Upper lobe of left lung (tissue), 6 donors: ENCODE results near the gene CDC16. TPM values are rescaled to one million over a fixed set of nuclear protein-coding genes. Genes with fewer than 3 reads are reported as not detected.
A peak's percentile ranks its signal among the peaks of the same experiment; 100 is the strongest.

Source experiments
- ATAC-seq, 2 donors: fragments of 200-7000 bp; cut with Tn5 transposase; one replicate each; pipeline ENCODE4 v1.9.1; 2022; ENCODE audit warnings: mild to moderate bottlenecking in 2 of 2, moderate library complexity in 2 of 2; ENCODE audit not compliant: low FRiP score in 2 of 2
- DNase-seq, 2 donors: peaks; one replicate each; pipeline ENCODE4 v3.0.0-alpha.2; 2019 to 2020
- H3K27ac ChIP-seq, 4 donors: fragments of 200-600 bp; sonication (generic); one replicate each; pipeline ENCODE4 v1.5.1; 2016 to 2019
- H3K27me3 ChIP-seq, 4 donors: fragments of 200-600 bp; sonication (generic); one replicate each; pipeline ENCODE4 v1.5.1; 2017 to 2019
- H3K36me3 ChIP-seq, 4 donors: fragments of 200-600 bp; sonication (generic); one replicate each; pipeline ENCODE4 v1.5.1; 2016 to 2019
- H3K4me1 ChIP-seq, 4 donors: fragments of 200-600 bp; sonication (generic); one replicate each; pipeline ENCODE4 v1.5.1; 2018 to 2019
- H3K4me3 ChIP-seq, 4 donors: fragments of 200-600 bp; sonication (generic); one replicate each; pipeline ENCODE4 v1.5.1; 2017 to 2019; ENCODE audit warnings: mild to moderate bottlenecking in 2 of 4, moderate library complexity in 1 of 4
- H3K9me3 ChIP-seq, 4 donors: fragments of 200-600 bp; sonication (generic); one replicate each; pipeline ENCODE4 v1.5.1; 2018 to 2019
- CTCF ChIP-seq, 6 experiments: fragments of 450-650 bp in 4 of 6; fragments of 200-600 bp in 2 of 6; sonication (generic) in 2 of 6; IDR thresholded peaks; one replicate each; pipeline ENCODE4 v1.5.1; 2016 to 2019; ENCODE audit warnings: antibody characterized with exemption in 6 of 6
- EP300 ChIP-seq, 4 donors: sonication (generic); formaldehyde crosslinking; IDR thresholded peaks; one replicate each; pipeline ENCODE4 v1.5.1; 2017; ENCODE audit warnings: antibody characterized with exemption in 4 of 4, control low read depth in 2 of 4
- POLR2A ChIP-seq, 4 donors: fragments of 450-650 bp; IDR thresholded peaks; one replicate each; pipeline ENCODE4 v1.5.1; 2016 to 2017; ENCODE audit warnings: antibody characterized with exemption in 4 of 4, mild to moderate bottlenecking in 2 of 4
- POLR2AphosphoS5 ChIP-seq, 2 donors: sonication (generic); formaldehyde crosslinking; IDR thresholded peaks; one replicate each; pipeline ENCODE4 v1.5.1; 2017; ENCODE audit warnings: antibody characterized with exemption in 2 of 2
- WGBS, 2 donors: methylation state at CpG; one replicate each; pipeline ENCODE4 v1.1.5; 2017 to 2018; 5-methylcytosine and 5-hydroxymethylcytosine counted together
- total RNA-seq, 6 donors: library from RNA; depleted of rRNA in 4 of 6; stranded (reverse); fragments of >200 nt in 4 of 6; gene quantifications; one replicate each; pipeline versions ENCODE4 v1.1.0 to v1.2.1, GENCODE V29; 2016 to 2021
- donor health status: DM: no; HTN: no; CAD: no; lungs with moderate emphysema.
- donor health status: DM: no; HTN: yes; CAD: no; lungs with severe emphysema.

CDC16 gene
- total RNA-seq, 6 donors from 2014 or later, result 46.6 to 123 (median 58.3) TPM

DNA sequence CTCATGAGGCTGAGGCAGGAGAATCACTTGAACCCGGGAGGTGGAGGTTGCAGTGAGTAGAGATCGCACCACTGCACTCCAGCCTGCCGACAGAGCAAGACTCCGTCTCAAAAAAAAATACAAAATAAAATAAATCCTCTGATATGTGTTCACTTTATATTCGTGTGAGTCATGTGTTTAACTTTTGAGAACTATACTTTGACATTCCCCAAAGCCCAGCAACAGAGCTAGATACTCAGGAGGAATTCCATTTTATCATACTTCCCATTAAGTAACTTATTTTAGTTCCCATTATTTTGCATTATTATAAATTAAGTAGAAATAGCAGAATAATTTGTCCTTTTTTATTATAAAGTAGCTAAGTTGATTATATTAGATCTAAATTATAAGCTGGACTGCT, 76.3 kb downstream of the CDC16 start:
- DNase-seq (no peak), ATAC-seq (no peak)
- TF ChIP-seq POLR2AphosphoS5 (IDR thresholded peaks at IDR 0.05) (no peak), EP300 (IDR thresholded peaks at IDR 0.05) (no peak), POLR2A (IDR thresholded peaks at IDR 0.05) (no peak), CTCF (IDR thresholded peaks at IDR 0.05) (no peak)
- Histone ChIP-seq H3K4me1 (peaks cover 13 to 20% (median 17%) of the 10 kb centered on the region in 4 donors), H3K9me3 (no peaks in the 10 kb centered on the region), H3K27me3 (no peaks in the 10 kb centered on the region), H3K4me3 (no peak overlapping the region), H3K27ac (no peak overlapping the region), H3K36me3 (peaks cover 3 to 13% (median 7%) of the 10 kb centered on the region in 4 donors)
- 86 to 96% methylated on average over 5 of the region's 5 CpGs for WGBS, 2 donors

DNA sequence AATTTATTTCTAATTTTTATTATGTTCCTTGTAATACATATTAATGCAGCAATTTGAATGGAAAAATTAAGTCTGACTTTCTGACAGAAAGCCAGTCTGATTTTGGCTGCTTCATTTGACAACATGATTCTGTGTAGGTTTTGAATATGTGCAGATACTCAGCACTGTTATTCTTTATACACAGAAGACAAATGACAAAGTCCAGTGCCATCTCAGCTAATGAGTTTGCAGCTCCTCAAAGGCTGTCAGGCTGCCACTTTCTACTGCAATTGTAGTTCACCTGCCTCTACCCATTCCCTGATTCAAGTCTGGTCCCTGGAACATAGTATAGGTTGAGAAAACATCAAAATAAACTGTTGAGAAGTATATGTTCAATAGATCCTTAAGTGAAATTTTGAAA, 76.7 kb downstream of the CDC16 start:
- no peak for TF ChIP-seq CTCF (IDR thresholded peaks at IDR 0.05)
- TF ChIP-seq POLR2AphosphoS5 (IDR thresholded peaks at IDR 0.05), result no peak
- no peak for TF ChIP-seq EP300 (IDR thresholded peaks at IDR 0.05)
- TF ChIP-seq POLR2A (IDR thresholded peaks at IDR 0.05), result no peak
- no peak overlapping the region for H3K27ac ChIP-seq
- H3K4me3 ChIP-seq, result no peak overlapping the region
- peaks cover 17 to 25% (median 21%) of the 10 kb centered on the region in 4 donors for H3K4me1 ChIP-seq
- no peaks in the 10 kb centered on the region for H3K9me3 ChIP-seq
- no peak for DNase-seq
- H3K27me3 ChIP-seq, result no peaks in the 10 kb centered on the region
- no peak for ATAC-seq
- peaks cover under 1 to 8% (median 5%) of the 10 kb centered on the region in 4 donors for H3K36me3 ChIP-seq

GRCh38 chr13:114311908-114312307, 77.2 kb downstream of the CDC16 start:
- ATAC-seq, result no peak
- no peak for DNase-seq
- Histone ChIP-seq H3K36me3 (peaks cover 0 to 3% (median under 1%) of the 10 kb centered on the region in 4 donors), H3K4me3 (no peak overlapping the region), H3K4me1 (peaks cover 21 to 30% (median 24%) of the 10 kb centered on the region in 4 donors), H3K27me3 (no peaks in the 10 kb centered on the region), H3K27ac (no peak overlapping the region), H3K9me3 (no peaks in the 10 kb centered on the region)
- WGBS, 2 donors, result 63 to 66% methylated on average over 2 of the region's 2 CpGs
- TF ChIP-seq CTCF (IDR thresholded peaks at IDR 0.05) (no peak), EP300 (IDR thresholded peaks at IDR 0.05) (no peak), POLR2AphosphoS5 (IDR thresholded peaks at IDR 0.05) (no peak)

GRCh38 chr13:114313061-114313860, 78.6 kb downstream of the CDC16 start:
- no peaks in the 10 kb centered on the region for H3K27me3 ChIP-seq
- ATAC-seq (no peak), DNase-seq (no peak)
- H3K9me3 ChIP-seq, result no peaks in the 10 kb centered on the region
- TF ChIP-seq EP300 (IDR thresholded peaks at IDR 0.05), result no peak
- TF ChIP-seq POLR2AphosphoS5 (IDR thresholded peaks at IDR 0.05), result no peak
- no peak for TF ChIP-seq CTCF (IDR thresholded peaks at IDR 0.05)
- TF ChIP-seq POLR2A (IDR thresholded peaks at IDR 0.05), result no peak
- 87 to 91% methylated on average over 17 of the region's 17 CpGs for WGBS, 2 donors
- H3K4me1 ChIP-seq, result peaks cover 24 to 41% (median 31%) of the 10 kb centered on the region in 4 donors
- peak overlapping the region; percentile 16 to 97 (median 78) for H3K4me3 ChIP-seq
- peak overlapping the region; percentile 88 to 94 (median 90) for H3K27ac ChIP-seq
- H3K36me3 ChIP-seq, result no peaks in the 10 kb centered on the region
